ENCODE data around the gene ADGRG3. TPM values are rescaled to one million over a fixed set of nuclear protein-coding genes. Genes with fewer than 3 reads are reported as not detected.
A peak's percentile ranks its signal among the peaks of the same experiment; 100 is the strongest.

ADGRG3 gene
- total RNA-seq, 1 experiment from 2014 or later = 0.46 TPM

GRCh38 chr16:57694725-57695679 lies 26.9 kb downstream of the ADGRG3 start, which contains the start of gene DRC7:
Gene DRC7 (plus strand): TSS chr16:57694806. CDS start chr16:57697950, 3,144 bp downstream.
- H3K4me2 ChIP-seq (ENCODE audit: insufficient read depth, insufficient read length, low read length) = no peak within 1 kb of the TSS
- no peak within 1 kb of the TSS for H3K56ac ChIP-seq (ENCODE audit: insufficient read length, low read depth, low read length)
- no peak within 1 kb of the TSS for H4K8ac ChIP-seq (replicated peaks; ENCODE audit: insufficient read length, low read depth, low read length)
- no peak within 1 kb of the TSS for H3T11ph ChIP-seq (ENCODE audit: low read length)
- H2BK15ac ChIP-seq (ENCODE audit: low read depth, low read length) = no peak within 1 kb of the TSS
- no peak within 1 kb of the TSS for H2BK20ac ChIP-seq (ENCODE audit: low read depth, low read length, poor library complexity, severe bottlenecking)
- H3K14ac ChIP-seq (ENCODE audit: insufficient read depth, low read length) = no peak within 1 kb of the TSS; the same call in 1 of the 2 replicates
- H4K5ac ChIP-seq (ENCODE audit: insufficient read length, low read depth, low read length) = no peak within 1 kb of the TSS
- H3K4ac ChIP-seq (ENCODE audit: low read depth, low read length) = no peak within 1 kb of the TSS
- H3K18ac ChIP-seq (ENCODE audit: insufficient read length, low read depth, low read length) = no peak within 1 kb of the TSS
- Mint-ChIP-seq H3K4me3 (peak within 1 kb of the TSS; percentile 50 to 57; a peak in 4 of 5 replicates), H3K4me1 (peaks cover 2 to 8% of the 10 kb centered on the region in 2 experiments), H3K36me3 (ENCODE audit: insufficient read depth in 1 of 3, low read depth in 3 of 3) (no peaks in the 10 kb centered on the region), H3K27ac (peak within 1 kb of the TSS in 1 of 3 experiments; percentile 95; a peak in 3 of 7 replicates), H3K27me3 (ENCODE audit: low read depth) (peaks cover 1% of the 10 kb centered on the region; the same call in 1 of the 2 replicates), H3K9me3 (no peaks in the 10 kb centered on the region)
- H4K91ac ChIP-seq (ENCODE audit: insufficient read length, low read depth, low read length) = no peak within 1 kb of the TSS
- H3K4me1 ChIP-seq (ENCODE audit: insufficient read depth, low read length) = no peaks in the 10 kb centered on the region
- H3K9ac ChIP-seq (ENCODE audit: extremely low read depth, insufficient read length, low read length) = no peak within 1 kb of the TSS
- no peaks in the 10 kb centered on the region for H3K27me3 ChIP-seq (ENCODE audit: insufficient read depth, low read length)
- no peaks in the 10 kb centered on the region for H3K9me3 ChIP-seq (ENCODE audit: control insufficient read depth, low read depth, low read length)
- no peaks in the 10 kb centered on the region for H3K23me2 ChIP-seq (ENCODE audit: insufficient read length, low read depth, low read length, poor library complexity, severe bottlenecking)
- no peaks in the 10 kb centered on the region for H4K20me1 ChIP-seq (ENCODE audit: control insufficient read depth, insufficient read depth, insufficient read length)
- WGBS (ENCODE audit: extremely low coverage, insufficient read length, low lambda C conversion rate) = no CpG with 5 or more reads among the region's 8 CpGs
- H3K23ac ChIP-seq (ENCODE audit: insufficient read length, low read depth, low read length) = no peak within 1 kb of the TSS
- H2BK5ac ChIP-seq (ENCODE audit: insufficient read length, low read length) = no peak within 1 kb of the TSS
- H2AK5ac ChIP-seq (ENCODE audit: insufficient read length, low read length) = no peak within 1 kb of the TSS
- H2BK12ac ChIP-seq (ENCODE audit: insufficient read length, low read depth, low read length) = no peak within 1 kb of the TSS
- no peak within 1 kb of the TSS for H2AFZ ChIP-seq (ENCODE audit: low read length)
- H3K79me2 ChIP-seq (ENCODE audit: insufficient read depth, low read length) = no peaks in the 10 kb centered on the region
- DNase-seq = peak; percentile 78
- no peak within 1 kb of the TSS for H2BK120ac ChIP-seq (ENCODE audit: low read depth, low read length, poor library complexity, severe bottlenecking)
- no peaks in the 10 kb centered on the region for H3K79me1 ChIP-seq (ENCODE audit: insufficient read depth, low read depth, low read length, poor library complexity, severe bottlenecking)
- TF ChIP-seq, protein P1, sequence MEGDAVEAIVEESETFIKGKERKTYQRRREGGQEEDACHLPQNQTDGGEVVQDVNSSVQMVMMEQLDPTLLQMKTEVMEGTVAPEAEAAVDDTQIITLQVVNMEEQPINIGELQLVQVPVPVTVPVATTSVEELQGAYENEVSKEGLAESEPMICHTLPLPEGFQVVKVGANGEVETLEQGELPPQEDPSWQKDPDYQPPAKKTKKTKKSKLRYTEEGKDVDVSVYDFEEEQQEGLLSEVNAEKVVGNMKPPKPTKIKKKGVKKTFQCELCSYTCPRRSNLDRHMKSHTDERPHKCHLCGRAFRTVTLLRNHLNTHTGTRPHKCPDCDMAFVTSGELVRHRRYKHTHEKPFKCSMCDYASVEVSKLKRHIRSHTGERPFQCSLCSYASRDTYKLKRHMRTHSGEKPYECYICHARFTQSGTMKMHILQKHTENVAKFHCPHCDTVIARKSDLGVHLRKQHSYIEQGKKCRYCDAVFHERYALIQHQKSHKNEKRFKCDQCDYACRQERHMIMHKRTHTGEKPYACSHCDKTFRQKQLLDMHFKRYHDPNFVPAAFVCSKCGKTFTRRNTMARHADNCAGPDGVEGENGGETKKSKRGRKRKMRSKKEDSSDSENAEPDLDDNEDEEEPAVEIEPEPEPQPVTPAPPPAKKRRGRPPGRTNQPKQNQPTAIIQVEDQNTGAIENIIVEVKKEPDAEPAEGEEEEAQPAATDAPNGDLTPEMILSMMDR (conservative IDR thresholded peaks at IDR 0.05) = no peak
- H3K27ac ChIP-seq (ENCODE audit: insufficient read length, low read depth, low read length) = no peak within 1 kb of the TSS
